Activated T-cell treated with anti-CD3 and anti-CD28 coated beads for 1 hour (primary cell): ENCODE measurements around the gene RAPGEFL1.
"Not testable (repeated sequence)": the region's sequence is repeated elsewhere in the genome, so short reads cannot be mapped to it uniquely, and the experiment has no call there.

ENCODE experiments used
- DNase-seq: peaks from one replicate; pipeline ENCODE4 v3.0.0-alpha.2; 2020; ENCODE audit warnings: low read depth

RAPGEFL1 gene

GRCh38 chr17:40177275-40177874 lies at the start of gene RAPGEFL1:
TSS of gene RAPGEFL1 (plus strand) at chr17:40177470. CDS start at chr17:40177862, 392 bp downstream.
- peak; percentile 77 for DNase-seq

GRCh38 chr17:40129498-40129897 lies 47.8 kb upstream of the RAPGEFL1 start:
- DNase-seq: no peak

GRCh38 chr17:40130352-40131042 lies 46.8 kb upstream of the RAPGEFL1 start:
- no peak for DNase-seq

GRCh38 chr17:40134184-40134583 lies 43.1 kb upstream of the RAPGEFL1 start:
- DNase-seq: no peak

- DNase-seq: no peak
Observed at GRCh38 chr17:40135817-40136216, 41.5 kb upstream of the RAPGEFL1 start.

- DNase-seq: no peak
Observed at GRCh38 chr17:40139566-40140058, 37.7 kb upstream of the RAPGEFL1 start.

- not testable (repeated sequence) for DNase-seq
Observed at GRCh38 chr17:40143166-40143565, 34.1 kb upstream of the RAPGEFL1 start.

GRCh38 chr17:40145476-40145875 lies 31.8 kb upstream of the RAPGEFL1 start:
- DNase-seq: no peak

GRCh38 chr17:40148527-40148926 lies 28.7 kb upstream of the RAPGEFL1 start:
- no peak for DNase-seq

- DNase-seq: no peak
Observed at GRCh38 chr17:40150276-40150675, 27.0 kb upstream of the RAPGEFL1 start.

- no peak for DNase-seq
Observed at GRCh38 chr17:40151414-40151963, 25.8 kb upstream of the RAPGEFL1 start.

GRCh38 chr17:40153603-40154236 lies 23.6 kb upstream of the RAPGEFL1 start:
- DNase-seq: no peak

GRCh38 chr17:40157973-40158372 lies 19.3 kb upstream of the RAPGEFL1 start:
- DNase-seq: no peak

- no peak for DNase-seq
Observed at GRCh38 chr17:40158438-40159013, 18.7 kb upstream of the RAPGEFL1 start.

- DNase-seq: no peak
Observed at GRCh38 chr17:40159456-40159855, 17.8 kb upstream of the RAPGEFL1 start.

GRCh38 chr17:40167685-40168261 lies 9.5 kb upstream of the RAPGEFL1 start:
- DNase-seq: no peak

- no peak for DNase-seq
Observed at GRCh38 chr17:40168262-40168832, 8.9 kb upstream of the RAPGEFL1 start.

- DNase-seq: no peak
Observed at GRCh38 chr17:40170325-40170724, 6.9 kb upstream of the RAPGEFL1 start.

GRCh38 chr17:40171750-40172149 lies 5.5 kb upstream of the RAPGEFL1 start:
- no peak for DNase-seq

- DNase-seq: no peak
Observed at GRCh38 chr17:40173091-40173777, 4.0 kb upstream of the RAPGEFL1 start.

- no peak for DNase-seq
Observed at GRCh38 chr17:40173778-40174135, 3.5 kb upstream of the RAPGEFL1 start.
